HG03095 (cell line): ENCODE results near the gene RILPL1.
"Not testable (repeated sequence)": the region's sequence is repeated elsewhere in the genome, so short reads cannot be mapped to it uniquely, and the experiment has no call there.

ENCODE experiments used
- ATAC-seq: cut with Tn5 transposase; IDR thresholded peaks from one replicate; pipeline ENCODE4 v1.9.1; 2021; ENCODE audit warnings: moderate library complexity; ENCODE audit not compliant: unreplicated experiment

The RILPL1 gene, protein sequence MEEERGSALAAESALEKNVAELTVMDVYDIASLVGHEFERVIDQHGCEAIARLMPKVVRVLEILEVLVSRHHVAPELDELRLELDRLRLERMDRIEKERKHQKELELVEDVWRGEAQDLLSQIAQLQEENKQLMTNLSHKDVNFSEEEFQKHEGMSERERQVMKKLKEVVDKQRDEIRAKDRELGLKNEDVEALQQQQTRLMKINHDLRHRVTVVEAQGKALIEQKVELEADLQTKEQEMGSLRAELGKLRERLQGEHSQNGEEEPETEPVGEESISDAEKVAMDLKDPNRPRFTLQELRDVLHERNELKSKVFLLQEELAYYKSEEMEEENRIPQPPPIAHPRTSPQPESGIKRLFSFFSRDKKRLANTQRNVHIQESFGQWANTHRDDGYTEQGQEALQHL

GRCh38 chr12:123533672-123534643, at the start of gene RILPL1:
Gene RILPL1, minus strand, starts transcription at chr12:123533719. Its CDS starts 237 bp downstream, at chr12:123533482.
- no peak for ATAC-seq

GRCh38 chr12:123580772-123581171, 47.3 kb upstream of the RILPL1 start:
- ATAC-seq, result no peak

- not testable (repeated sequence) for ATAC-seq
These were observed 45.3 kb upstream of the RILPL1 start for GRCh38 chr12:123578829-123579228.

DNA sequence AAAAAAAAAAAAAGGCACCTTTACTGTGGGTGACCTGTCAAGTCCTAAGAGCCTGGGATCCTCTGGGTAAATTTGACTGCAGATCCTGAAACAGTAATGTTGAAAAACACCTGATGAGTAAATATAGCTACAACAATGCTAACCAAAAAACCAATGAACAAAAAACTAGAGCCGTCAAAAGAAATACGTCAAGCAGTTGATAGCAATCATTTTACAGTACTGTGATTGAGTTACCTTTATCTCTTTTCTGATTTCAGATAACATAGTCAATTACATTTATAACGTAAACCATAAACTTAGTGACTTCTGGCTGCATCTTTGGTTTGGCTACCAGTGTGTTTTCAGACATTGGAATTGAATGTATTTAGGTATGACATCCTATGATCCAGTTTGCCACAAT, 44.7 kb upstream of the RILPL1 start:
- no peak for ATAC-seq

GRCh38 chr12:123576611-123577010, 43.1 kb upstream of the RILPL1 start:
- ATAC-seq, result no peak

GRCh38 chr12:123573870-123574269, 40.4 kb upstream of the RILPL1 start:
- no peak for ATAC-seq

- ATAC-seq, result no peak
These were observed 38.9 kb upstream of the RILPL1 start for GRCh38 chr12:123572391-123572790.

DNA sequence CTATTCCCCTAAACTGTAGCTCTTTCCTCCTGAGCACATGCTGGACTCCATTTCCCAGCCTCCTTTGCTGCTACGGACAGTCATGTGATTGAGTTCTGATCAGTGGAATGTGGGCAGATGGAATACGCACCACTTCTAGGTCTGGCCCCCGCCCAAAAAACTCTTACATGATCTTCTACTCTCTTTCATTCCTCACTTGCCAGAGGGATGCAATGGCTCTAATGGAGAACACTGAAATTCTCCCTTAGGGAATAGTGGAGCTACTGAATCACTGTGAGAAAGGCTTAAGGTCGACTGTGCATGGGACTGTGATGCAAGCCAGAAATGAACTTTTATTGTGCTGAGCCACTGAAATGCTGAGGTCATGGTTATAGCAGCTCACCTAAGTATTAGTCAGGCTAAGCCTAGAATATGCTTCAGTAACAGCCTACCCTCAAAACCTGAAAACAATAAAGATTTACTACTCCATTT, 37.9 kb upstream of the RILPL1 start:
- ATAC-seq, result no peak

GRCh38 chr12:123559468-123559867, 25.9 kb upstream of the RILPL1 start:
- ATAC-seq, result no peak

DNA sequence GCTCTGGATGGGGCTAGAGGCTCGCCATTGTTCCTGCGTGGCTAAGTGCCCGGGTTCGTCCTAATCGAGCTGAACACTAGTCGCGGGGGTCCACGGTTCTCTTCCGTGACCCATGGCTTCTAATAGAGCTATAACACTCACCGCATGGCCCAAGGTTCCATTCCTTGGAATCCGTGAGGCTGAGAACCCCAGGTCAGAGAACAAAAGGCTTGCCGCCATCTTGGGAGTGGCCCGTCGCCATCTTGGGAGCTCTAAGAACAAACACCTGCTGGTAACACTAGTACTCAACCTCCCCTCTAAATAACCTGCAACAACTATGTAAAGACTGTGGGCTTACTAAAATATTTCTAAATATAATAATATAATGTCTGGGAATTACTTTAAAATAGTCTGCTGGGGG, 25.0 kb upstream of the RILPL1 start:
- ATAC-seq, result not testable (repeated sequence)

DNA sequence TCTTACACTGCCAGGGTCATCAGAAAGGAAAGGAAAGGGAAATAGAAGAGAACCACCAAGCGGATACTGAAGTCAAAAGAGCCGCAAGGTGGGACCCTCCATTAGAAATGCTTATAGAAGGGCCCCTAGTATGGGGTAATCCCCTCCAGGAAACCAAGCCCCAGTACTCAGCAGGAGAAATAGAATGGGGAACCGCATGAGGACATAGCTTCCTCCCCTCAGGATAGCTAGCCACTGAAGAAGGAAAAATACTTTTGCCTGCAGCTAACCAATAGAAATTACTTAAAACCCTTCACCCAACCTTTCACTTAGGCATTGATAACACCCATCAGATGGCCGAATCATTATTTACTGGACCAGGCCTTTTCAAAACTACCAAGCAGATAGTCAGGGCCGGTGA, 21.3 kb upstream of the RILPL1 start:
- not testable (repeated sequence) for ATAC-seq

GRCh38 chr12:123554136-123554535, 20.6 kb upstream of the RILPL1 start:
- not testable (repeated sequence) for ATAC-seq

DNA sequence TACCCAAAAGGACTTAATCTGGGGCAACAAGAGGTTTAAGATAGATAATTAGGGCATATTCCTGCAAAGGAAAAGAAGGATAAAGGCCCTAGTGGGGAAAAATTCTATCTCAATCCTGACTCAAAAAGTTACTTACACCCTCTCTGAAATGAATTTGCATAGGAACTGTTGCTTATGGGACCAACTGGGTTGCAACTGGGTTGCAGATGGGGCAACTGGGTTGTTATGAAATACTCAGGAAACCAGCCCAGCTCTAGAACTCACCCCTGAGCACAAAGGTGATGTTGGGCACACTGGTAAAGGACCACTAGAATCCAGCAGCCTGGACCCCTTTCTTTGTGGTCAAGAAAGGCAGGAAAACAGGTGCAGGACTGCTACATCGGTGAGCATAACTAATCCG, 17.2 kb upstream of the RILPL1 start:
- no peak for ATAC-seq

GRCh38 chr12:123548107-123548506, 14.6 kb upstream of the RILPL1 start:
- no peak for ATAC-seq

DNA sequence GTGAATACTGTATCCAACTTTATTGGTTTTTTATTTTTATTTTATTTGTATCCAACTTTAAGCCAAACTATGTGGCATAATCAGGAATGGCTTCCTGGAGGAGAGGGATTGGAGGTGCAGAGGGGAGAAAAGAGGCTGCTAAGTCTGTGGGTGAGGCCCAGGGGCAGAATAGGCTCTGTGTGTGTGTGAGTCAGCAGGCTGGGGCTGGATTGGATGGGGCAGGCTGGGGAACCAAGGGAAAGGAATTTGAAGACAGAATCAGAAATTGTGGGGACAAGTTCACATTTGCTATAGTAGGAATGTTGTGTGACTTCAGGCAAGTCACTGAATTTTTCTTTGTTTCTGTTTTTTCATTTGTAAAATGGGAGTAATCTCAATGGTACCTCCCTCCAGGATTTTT, 12.8 kb upstream of the RILPL1 start:
- ATAC-seq, result no peak

DNA sequence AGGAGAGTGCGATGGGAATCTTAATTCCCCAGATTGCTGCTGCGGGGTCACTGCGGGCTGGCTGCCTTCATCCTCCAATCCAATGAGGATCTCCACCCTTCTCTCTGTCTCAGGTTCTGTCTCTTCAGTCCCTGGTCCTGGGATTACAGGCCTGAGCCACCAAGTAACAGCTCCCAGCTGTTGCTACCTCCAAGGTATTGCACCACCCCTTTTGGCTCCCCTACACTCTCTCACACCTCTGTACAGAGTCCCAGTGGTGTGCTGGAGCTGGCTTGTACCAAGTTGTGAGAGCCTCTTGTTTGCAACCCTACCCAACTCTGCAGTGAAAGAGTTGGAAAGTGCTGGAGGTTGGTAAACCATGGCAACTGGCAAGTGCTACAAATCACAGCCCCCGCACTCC, 10.0 kb upstream of the RILPL1 start:
- no peak for ATAC-seq

DNA sequence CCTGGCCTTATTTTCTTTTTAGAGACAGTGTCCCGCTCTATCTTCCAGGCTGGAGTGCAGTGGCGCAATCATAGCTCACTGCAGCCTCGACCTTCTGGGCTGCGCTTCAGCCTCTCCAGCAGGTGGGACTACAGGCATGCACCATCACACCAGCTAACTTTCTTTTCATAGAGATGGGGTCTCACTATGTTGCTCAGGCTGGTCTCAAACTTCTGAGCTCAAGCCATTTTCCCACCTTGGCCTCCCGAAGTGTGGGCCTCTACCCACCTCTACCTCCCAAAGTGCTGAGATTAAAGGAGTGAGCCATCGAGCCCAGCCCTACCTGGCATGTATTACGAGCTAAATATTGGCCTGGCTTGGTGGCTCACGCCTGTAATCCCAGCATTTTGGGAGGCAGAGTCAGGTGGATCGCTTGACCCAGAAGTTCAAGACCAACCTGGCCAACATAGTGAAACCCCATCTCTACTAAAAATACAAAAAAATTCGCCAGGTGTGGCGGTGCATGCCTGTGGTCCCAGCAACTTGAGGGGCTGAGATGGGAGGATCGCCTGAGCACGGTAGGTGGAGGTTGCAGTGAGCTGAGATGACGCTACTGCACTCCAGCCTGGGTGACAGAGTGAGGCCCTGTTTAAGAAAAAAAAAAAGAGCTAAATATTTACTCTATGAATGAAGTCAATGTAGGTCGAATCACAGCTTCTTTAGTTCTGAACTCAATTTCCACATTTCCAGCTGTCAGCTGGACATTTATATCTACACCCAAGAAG, 7.6 kb upstream of the RILPL1 start:
- ATAC-seq, result no peak

DNA sequence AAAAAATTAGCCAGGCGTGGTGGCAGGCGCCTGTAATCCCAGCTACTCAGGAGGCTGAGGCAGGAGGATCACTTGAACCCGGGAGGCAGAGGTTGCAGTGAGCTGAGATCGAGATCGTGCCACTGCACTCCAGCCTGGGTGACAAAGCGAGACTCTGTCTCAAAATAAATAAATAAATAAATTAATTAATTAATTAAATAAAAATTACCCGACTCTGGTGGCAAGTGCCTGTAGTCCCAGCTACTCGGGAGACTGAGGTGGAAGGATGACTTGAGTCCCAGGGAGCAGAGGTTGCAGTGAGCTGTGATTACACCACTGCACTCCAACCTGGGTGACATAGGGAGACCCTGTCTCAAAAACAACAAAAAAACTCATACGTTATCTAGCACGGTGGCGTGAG, 2.4 kb upstream of the RILPL1 start:
- not testable (repeated sequence) for ATAC-seq

- ATAC-seq, result no peak
These were observed 490 bp downstream of the RILPL1 start for GRCh38 chr12:123532808-123533649.

- ATAC-seq, result no peak
These were observed 1.5 kb downstream of the RILPL1 start for GRCh38 chr12:123532019-123532418.
